Epithelial cell of proximal tubule (primary cell): ENCODE measurements around the gene FCMR. TPM values are rescaled to one million over a fixed set of nuclear protein-coding genes. Genes with fewer than 3 reads are reported as not detected.
A peak's percentile ranks its signal among the peaks of the same experiment; 100 is the strongest.

ENCODE experiments used
- DNase-seq: peaks from one replicate; pipeline ENCODE4 v3.0.0-alpha.2; 2011; ENCODE audit warnings: low read depth
- H3K4me3 ChIP-seq: 2 replicates; pipeline ENCODE4 v1.5.1; 2011; ENCODE audit warnings: low read depth, mild to moderate bottlenecking, low read length
- total RNA-seq: library from RNA; depleted of rRNA; stranded (reverse); fragments of >200 nt; gene quantifications from 2 replicates; pipeline ENCODE4 v1.2.3, GENCODE V29; 2015
- TF ChIP-seq, protein P1 (sequence below): conservative IDR thresholded peaks from 2 replicates; pipeline ENCODE4 v1.5.1; 2012; ENCODE audit warnings: low read depth, mild to moderate bottlenecking, low read length

Gene FCMR
- total RNA-seq, 1 donor from 2014 or later: not detected

DNA sequence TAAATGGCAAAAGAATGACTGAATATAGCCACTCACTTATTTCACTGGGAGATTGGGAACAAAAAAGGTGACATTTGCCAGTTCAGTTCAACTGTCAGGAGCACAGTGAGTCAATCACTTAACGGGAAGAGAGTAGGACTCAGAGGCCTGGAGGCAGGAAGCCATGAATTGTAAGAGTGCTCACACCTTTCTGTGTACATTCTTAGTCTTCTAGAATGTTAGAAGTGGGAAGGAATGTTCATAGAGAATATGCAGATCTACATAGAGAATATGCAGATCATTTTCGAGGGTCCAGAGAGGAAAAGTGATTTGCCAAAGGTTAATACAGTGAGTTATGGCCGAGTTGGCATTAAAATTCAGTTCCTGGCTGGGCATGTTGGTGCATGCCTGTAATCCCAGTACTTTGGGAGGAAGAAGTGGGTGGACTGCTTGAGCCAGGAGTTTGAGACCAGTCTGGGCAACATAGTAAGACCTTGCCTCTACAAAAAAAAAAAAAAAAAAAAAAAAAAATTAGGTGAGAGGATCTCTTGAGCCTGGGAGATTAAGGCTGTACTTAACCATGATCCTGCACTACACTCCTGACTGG is 48.0 kb downstream of the FCMR start:
- DNase-seq: no peak
- no peak overlapping the region for H3K4me3 ChIP-seq
- TF ChIP-seq, protein P1, sequence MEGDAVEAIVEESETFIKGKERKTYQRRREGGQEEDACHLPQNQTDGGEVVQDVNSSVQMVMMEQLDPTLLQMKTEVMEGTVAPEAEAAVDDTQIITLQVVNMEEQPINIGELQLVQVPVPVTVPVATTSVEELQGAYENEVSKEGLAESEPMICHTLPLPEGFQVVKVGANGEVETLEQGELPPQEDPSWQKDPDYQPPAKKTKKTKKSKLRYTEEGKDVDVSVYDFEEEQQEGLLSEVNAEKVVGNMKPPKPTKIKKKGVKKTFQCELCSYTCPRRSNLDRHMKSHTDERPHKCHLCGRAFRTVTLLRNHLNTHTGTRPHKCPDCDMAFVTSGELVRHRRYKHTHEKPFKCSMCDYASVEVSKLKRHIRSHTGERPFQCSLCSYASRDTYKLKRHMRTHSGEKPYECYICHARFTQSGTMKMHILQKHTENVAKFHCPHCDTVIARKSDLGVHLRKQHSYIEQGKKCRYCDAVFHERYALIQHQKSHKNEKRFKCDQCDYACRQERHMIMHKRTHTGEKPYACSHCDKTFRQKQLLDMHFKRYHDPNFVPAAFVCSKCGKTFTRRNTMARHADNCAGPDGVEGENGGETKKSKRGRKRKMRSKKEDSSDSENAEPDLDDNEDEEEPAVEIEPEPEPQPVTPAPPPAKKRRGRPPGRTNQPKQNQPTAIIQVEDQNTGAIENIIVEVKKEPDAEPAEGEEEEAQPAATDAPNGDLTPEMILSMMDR: no peak

DNA sequence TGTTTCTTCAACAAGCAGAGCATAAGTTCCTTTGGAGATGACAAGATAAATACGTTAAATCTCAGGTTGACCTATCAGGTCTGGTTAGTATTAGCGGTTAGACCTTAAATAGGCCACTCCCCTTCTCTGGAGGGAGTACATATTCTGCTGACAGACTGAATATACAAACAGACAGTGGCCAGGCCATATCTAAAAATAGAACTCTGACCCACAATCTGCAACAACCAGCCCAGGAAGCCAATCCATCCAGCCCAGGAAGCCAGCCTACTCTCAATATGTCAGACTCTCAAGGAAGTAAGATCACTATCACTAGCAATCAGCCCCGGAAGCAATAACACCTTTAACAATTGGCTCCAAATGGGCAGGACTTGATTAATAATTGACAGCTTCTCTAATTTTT is 49.6 kb downstream of the FCMR start:
- TF ChIP-seq, protein P1: no peak
- H3K4me3 ChIP-seq: no peak overlapping the region
- no peak for DNase-seq

DNA sequence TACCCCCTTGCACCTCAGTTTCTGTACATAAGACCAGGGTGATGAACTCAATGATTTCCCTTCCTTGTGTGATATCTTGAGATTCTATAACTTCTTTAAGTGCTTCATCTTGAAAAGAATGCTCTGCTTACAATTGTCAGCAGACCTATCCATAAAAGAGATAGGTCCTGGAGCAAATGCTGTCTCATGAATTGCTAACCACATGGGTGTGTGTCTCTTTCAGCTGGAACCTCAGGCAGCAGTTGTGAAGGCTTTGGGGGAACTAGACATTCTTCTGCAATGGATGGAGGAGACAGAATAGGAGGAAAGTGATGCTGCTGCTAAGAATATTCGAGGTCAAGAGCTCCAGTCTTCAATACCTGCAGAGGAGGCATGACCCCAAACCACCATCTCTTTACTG is 53.5 kb downstream of the FCMR start:
- DNase-seq: no peak
- TF ChIP-seq, protein P1: no peak
- no peak overlapping the region for H3K4me3 ChIP-seq

DNA sequence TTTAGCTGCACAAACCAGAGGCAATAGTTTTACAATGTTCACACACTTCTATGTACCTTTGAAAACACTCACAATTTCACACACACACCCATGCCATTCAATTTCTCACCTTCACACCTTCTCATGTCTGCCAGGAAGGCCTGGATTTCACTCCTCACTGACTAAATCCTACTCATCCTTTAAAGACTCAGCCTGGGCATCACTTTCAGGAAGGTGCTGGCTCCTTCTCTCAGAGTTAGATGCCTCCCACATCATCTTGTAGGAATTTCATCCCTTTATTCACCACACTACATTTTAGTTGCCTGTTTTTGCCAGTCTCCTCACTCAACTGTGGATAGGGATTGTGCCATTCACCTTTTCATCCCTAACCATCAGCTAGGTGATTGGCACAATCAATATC is 54.0 kb downstream of the FCMR start:
- H3K4me3 ChIP-seq: no peak overlapping the region
- no peak for DNase-seq
- TF ChIP-seq, protein P1: no peak

DNA sequence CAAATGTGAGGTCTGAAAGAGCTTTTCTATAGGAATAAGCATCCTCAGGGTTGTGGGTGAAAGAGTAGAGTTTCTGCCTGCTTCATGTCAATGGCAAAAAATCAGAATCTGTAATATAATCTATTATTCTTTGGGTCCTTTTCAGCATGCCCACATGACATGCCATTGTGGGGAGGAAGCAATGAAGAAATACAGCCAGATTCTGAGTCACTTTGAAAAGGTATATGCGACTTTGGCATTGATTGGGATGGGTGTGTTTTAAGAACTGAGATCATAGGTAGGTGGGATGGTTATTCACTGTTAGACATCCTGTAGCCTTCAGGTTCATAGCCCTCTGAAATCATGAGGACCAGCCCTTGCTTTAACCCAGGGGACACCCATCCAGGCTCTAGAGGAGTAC is 54.5 kb downstream of the FCMR start:
- DNase-seq: no peak
- no peak overlapping the region for H3K4me3 ChIP-seq
- TF ChIP-seq, protein P1: no peak

DNA sequence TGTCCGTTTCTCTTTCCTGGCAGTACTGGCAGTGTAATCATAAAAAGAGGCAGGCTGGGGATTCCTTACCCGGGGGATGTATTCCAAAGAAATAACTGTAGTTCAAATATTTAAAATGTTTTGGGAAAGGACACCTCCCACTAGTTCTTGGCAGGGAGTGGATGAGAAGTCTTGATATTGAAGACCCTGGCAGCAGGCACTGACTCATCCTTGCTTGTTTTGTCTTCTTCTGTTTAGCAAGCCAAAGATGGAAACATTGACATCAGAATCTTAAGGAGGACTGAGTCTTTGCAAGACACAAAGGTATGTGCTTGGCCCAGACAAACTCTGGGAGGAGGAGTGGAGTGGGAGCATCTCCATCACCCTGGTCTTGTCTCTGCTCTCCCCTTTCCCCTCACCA is 55.7 kb downstream of the FCMR start:
- H3K4me3 ChIP-seq: no peak overlapping the region
- TF ChIP-seq, protein P1: no peak
- DNase-seq: no peak

DNA sequence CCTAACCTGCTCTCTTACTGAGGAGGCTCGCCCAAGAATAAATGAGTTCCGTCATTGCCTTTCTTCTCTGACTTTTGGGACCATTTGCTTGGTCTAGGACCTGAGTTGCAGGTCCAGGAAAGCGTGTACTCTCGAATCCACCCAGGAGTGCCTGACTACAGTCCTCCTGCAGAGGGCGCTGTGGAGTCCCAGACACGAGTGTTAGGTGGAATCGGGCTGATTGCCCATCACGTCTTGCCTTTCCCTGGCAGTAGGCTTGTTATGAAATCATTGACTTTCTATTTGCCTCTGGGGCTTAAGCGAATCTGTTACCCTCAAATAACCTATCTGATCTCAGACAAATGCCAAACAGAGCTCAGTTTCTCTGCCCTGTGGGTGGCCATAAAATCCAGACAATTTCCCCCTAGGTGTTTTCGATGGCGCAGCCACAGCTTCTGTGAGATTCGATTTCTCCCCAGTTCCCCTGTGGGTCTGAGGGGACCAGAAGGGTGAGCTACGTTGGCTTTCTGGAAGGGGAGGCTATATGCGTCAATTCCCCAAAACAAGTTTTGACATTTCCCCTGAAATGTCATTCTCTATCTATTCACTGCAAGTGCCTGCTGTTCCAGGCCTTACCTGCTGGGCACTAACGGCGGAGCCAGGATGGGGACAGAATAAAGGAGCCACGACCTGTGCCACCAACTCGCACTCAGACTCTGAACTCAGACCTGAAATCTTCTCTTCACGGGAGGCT is 56.6 kb downstream of the FCMR start, which contains the start of gene IL20:
IL20 (plus strand) TSS at position 685 of the 733 bp plus-strand sequence. CDS start 230 bp downstream, outside the sequence.
- TF ChIP-seq, protein P1: peak; percentile 98
- no peak for DNase-seq
- H3K4me3 ChIP-seq: no peak within 1 kb of the TSS
